ENCODE data around the gene SPATA3. TPM values are rescaled to one million over a fixed set of nuclear protein-coding genes. Genes with fewer than 3 reads are reported as not detected.

The SPATA3 gene
- total RNA-seq, 1 donor from 2014 or later: not detected

- H3K9me3 ChIP-seq: no peaks in the 10 kb centered on the region
- TF ChIP-seq, protein P1, sequence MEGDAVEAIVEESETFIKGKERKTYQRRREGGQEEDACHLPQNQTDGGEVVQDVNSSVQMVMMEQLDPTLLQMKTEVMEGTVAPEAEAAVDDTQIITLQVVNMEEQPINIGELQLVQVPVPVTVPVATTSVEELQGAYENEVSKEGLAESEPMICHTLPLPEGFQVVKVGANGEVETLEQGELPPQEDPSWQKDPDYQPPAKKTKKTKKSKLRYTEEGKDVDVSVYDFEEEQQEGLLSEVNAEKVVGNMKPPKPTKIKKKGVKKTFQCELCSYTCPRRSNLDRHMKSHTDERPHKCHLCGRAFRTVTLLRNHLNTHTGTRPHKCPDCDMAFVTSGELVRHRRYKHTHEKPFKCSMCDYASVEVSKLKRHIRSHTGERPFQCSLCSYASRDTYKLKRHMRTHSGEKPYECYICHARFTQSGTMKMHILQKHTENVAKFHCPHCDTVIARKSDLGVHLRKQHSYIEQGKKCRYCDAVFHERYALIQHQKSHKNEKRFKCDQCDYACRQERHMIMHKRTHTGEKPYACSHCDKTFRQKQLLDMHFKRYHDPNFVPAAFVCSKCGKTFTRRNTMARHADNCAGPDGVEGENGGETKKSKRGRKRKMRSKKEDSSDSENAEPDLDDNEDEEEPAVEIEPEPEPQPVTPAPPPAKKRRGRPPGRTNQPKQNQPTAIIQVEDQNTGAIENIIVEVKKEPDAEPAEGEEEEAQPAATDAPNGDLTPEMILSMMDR (IDR thresholded peaks at IDR 0.05): no peak
- ATAC-seq (no peak), DNase-seq (no peak)
- H3K4me3 ChIP-seq: no peak overlapping the region
- peaks cover 37% of the 10 kb centered on the region for H3K27me3 ChIP-seq
- H3K36me3 ChIP-seq: no peaks in the 10 kb centered on the region
- intact Hi-C loops (cut with DNase I): no loop called here
- H3K27ac ChIP-seq: no peak overlapping the region
- H3K4me1 ChIP-seq: no peaks in the 10 kb centered on the region
Observed at GRCh38 chr2:231034291-231034882, 38.5 kb downstream of the SPATA3 start.

- H3K36me3 ChIP-seq: no peaks in the 10 kb centered on the region
- no peaks in the 10 kb centered on the region for H3K9me3 ChIP-seq
- intact Hi-C loops (cut with DNase I): no loop called here
- no peaks in the 10 kb centered on the region for H3K4me1 ChIP-seq
- H3K4me3 ChIP-seq: no peak overlapping the region
- TF ChIP-seq, protein P1 (IDR thresholded peaks at IDR 0.05): no peak
- ATAC-seq: no peak
- H3K27me3 ChIP-seq: peaks cover 49% of the 10 kb centered on the region
- no peak overlapping the region for H3K27ac ChIP-seq
- peak; percentile 21 for DNase-seq
Observed at GRCh38 chr2:231036131-231036530, 40.2 kb downstream of the SPATA3 start.

DNA sequence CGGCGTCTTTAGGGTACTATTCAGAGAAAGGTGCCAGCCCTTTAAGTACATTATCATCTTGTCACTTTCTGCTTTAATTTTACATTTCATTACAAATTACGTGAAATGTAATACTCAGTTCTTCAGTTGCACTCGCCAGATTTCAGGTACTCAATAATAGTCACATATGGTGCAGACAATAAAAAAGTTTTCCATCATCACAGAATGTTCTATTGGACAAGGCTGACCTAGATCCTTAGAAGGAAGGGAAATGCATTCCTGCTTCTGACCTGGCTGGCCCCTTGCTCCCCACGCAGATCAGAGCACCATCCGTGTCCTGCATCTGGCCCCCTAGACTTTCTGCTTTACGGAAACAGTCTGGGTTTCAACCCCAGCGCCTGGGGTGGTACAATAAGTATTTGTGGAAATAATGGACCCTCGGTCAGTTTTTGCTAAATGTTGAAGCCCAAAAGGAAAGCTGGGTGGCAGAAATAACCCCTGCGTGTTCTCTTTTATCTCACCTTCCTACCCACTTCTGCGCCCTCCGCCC lies 40.7 kb downstream of the SPATA3 start:
- ATAC-seq (no peak), DNase-seq (peak; percentile 8)
- Histone ChIP-seq H3K4me1 (no peaks in the 10 kb centered on the region), H3K27ac (no peak overlapping the region), H3K9me3 (no peaks in the 10 kb centered on the region), H3K27me3 (peaks cover 54% of the 10 kb centered on the region), H3K36me3 (no peaks in the 10 kb centered on the region), H3K4me3 (no peak overlapping the region)
- TF ChIP-seq, protein P1 (IDR thresholded peaks at IDR 0.05): no peak
- intact Hi-C loops (cut with DNase I): no loop called here

DNA sequence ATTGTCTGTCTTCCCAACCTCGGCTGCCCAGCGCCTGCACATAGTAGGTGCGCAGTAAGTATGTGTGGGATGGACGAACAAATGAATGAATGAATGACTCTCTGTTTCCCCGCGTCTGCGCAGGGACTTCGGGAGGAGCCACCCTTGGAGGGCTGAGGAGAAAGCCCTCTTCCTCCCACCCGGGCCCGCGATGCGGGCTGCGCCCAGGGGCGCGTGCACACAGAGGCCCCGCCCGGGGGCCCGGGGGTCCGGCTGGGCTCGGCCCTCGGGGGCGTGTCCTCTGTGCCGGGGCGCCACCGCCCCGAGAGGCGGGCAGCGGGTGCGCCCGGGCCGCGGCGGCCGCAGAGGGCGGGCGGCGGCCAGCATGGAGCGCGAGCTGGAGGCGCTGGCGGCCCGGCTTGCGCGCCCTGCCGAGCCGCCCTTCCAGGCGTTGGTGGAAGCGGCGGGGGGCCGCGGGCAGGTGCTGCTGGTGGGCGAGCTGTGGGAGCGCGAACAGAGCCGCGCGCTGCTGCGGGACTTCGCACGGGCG lies 41.3 kb downstream of the SPATA3 start, which contains the start of gene C2orf72:
TSS of gene C2orf72 (plus strand) at position 322 of the 529 bp plus-strand sequence. CDS start at position 365, 43 bp downstream.
- ATAC-seq (no peak), DNase-seq (no peak)
- no peak within 1 kb of the TSS for H3K27ac ChIP-seq

DNA sequence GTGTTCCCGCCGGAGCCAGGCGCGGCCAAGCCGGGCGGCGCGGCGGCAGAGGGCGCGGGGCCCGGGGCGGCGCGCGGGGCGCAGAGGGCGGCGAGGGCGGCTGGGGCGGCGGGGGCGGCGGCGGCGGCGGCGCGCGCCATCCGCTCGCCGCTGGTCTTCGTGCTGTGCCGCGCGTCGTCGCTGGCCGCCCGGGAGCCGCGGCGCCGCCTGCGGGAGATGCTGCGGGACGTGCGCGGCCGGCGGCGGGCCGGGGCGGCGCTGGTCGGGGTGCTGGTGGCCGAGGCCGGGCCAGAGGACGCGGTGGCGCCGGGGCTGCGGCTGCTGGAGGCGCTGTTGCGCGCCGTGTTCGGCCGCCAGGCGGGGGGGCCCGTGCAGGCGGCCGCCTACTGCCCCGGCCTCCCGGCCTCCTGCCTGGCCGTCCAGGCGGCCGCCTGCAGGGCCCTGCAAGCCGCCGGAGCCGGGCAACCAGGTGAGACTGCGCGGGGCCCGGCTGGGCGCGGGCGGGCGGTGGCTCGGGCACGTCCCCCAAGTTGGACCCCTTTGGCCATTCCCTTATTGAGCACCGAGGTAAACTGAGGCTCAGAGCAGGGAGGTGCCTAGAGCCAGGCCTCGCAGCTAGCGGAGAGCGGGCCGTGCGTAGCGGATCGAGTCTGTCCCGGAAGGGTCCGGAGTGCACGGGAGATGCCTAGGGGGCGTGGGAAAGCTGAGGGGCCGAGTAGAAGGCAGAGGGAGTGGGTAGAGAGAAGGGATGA lies 42.0 kb downstream of the SPATA3 start:
- Histone ChIP-seq H3K27ac (no peak overlapping the region), H3K4me3 (peak overlapping the region; percentile 28), H3K9me3 (no peaks in the 10 kb centered on the region), H3K36me3 (no peaks in the 10 kb centered on the region), H3K4me1 (no peaks in the 10 kb centered on the region), H3K27me3 (peaks cover 60% of the 10 kb centered on the region)
- TF ChIP-seq, protein P1 (IDR thresholded peaks at IDR 0.05): no peak
- DNase-seq: no peak
- intact Hi-C loops (cut with DNase I): no loop called here
- ATAC-seq: peak; percentile 26

More for the DNA sequence above, 41.3 kb downstream of the SPATA3 start, which contains the start of gene C2orf72:
- H3K36me3 ChIP-seq: no peaks in the 10 kb centered on the region
- intact Hi-C loops (cut with DNase I): no loop called here
- H3K4me1 ChIP-seq: no peaks in the 10 kb centered on the region
- H3K9me3 ChIP-seq: no peaks in the 10 kb centered on the region
- TF ChIP-seq, protein P1 (IDR thresholded peaks at IDR 0.05): no peak
- H3K4me3 ChIP-seq: peak within 1 kb of the TSS; percentile 28
- peaks cover 60% of the 10 kb centered on the region for H3K27me3 ChIP-seq
